D721Med (cell line): ENCODE measurements around the gene TUBGCP6.

ENCODE experiments used
- DNase-seq: peaks from one replicate; pipeline ENCODE4 v3.0.0; 2011; ENCODE audit warnings: low spot score; ENCODE audit not compliant: insufficient read length
- FAIRE-seq: peaks from 2 replicates; lab custom pipeline; 2011; peaks lifted over from hg19 to GRCh38; lab: Jason Lieb, UNC
- CTCF ChIP-seq: IDR thresholded peaks from 2 replicates; pipeline ENCODE4 v1.5.1; 2012; ENCODE audit warnings: mild to moderate bottlenecking, control low read depth; ENCODE audit not compliant: insufficient read depth; ENCODE audit errors: missing control alignments

TUBGCP6 gene

GRCh38 chr22:50244420-50245213, at the start of gene TUBGCP6:
Gene TUBGCP6 (minus strand): TSS chr22:50245023. CDS start chr22:50244459, 564 bp downstream.
- peak; percentile 62 for DNase-seq
- no peak for FAIRE-seq

GRCh38 chr22:50294319-50294656, 49.5 kb upstream of the TUBGCP6 start:
- FAIRE-seq (no peak), DNase-seq (no peak)
- TF ChIP-seq CTCF: no peak

More at GRCh38 chr22:50244420-50245213, at the start of gene TUBGCP6:
- no peak for TF ChIP-seq CTCF

- TF ChIP-seq CTCF: no peak
- no peak for DNase-seq
- no peak for FAIRE-seq
Observed at GRCh38 chr22:50293441-50294318, 48.9 kb upstream of the TUBGCP6 start.

GRCh38 chr22:50292643-50293440, 48.0 kb upstream of the TUBGCP6 start:
- FAIRE-seq (no peak), DNase-seq (no peak)
- TF ChIP-seq CTCF: no peak

- DNase-seq (no peak), FAIRE-seq (no peak)
- TF ChIP-seq CTCF: no peak
Observed at GRCh38 chr22:50289942-50290630, 45.3 kb upstream of the TUBGCP6 start.

- TF ChIP-seq CTCF: no peak
- DNase-seq (no peak), FAIRE-seq (no peak)
Observed at GRCh38 chr22:50289151-50289941, 44.5 kb upstream of the TUBGCP6 start.
